HEK293 (cell line): Measurements from ENCODE around the gene ADCY3.

ENCODE experiments used
- GLIS1 ChIP-seq: fragments of 450-650 bp; formaldehyde crosslinking; IDR thresholded peaks from 2 replicates; pipeline ENCODE4 v1.5.1; 2016; ENCODE audit warnings: missing biosample characterization, missing genetic modification characterization
- HOXD13 ChIP-seq: sonication (generic); formaldehyde crosslinking; IDR thresholded peaks from 2 replicates; pipeline ENCODE4 v1.8.0; 2022; ENCODE audit warnings: missing genetic modification reagents, borderline replicate concordance
- MZF1 ChIP-seq: fragments of 450-650 bp; formaldehyde crosslinking; IDR thresholded peaks from 2 replicates; pipeline ENCODE4 v1.5.1; 2017; ENCODE audit warnings: missing biosample characterization, missing genetic modification characterization, borderline replicate concordance
- SP3 ChIP-seq: fragments of 450-650 bp; formaldehyde crosslinking; IDR thresholded peaks from 2 replicates; pipeline ENCODE4 v1.5.1; 2016; ENCODE audit warnings: missing biosample characterization, missing genetic modification characterization
- WT1 ChIP-seq: fragments of 450-650 bp; formaldehyde crosslinking; IDR thresholded peaks from 2 replicates; pipeline ENCODE4 v1.5.1; 2016; ENCODE audit warnings: missing biosample characterization, missing genetic modification characterization
- ZFP3 ChIP-seq: fragments of 450-650 bp; formaldehyde crosslinking; IDR thresholded peaks from 2 replicates; pipeline ENCODE4 v1.5.1; 2016; ENCODE audit warnings: low read depth, missing biosample characterization, missing genetic modification characterization
- ZFP37 ChIP-seq: fragments of 450-650 bp; formaldehyde crosslinking; IDR thresholded peaks from 2 replicates; pipeline ENCODE4 v1.5.1; 2016; ENCODE audit warnings: missing biosample characterization, missing genetic modification characterization
- ZFP69B ChIP-seq: fragments of 450-650 bp; formaldehyde crosslinking; IDR thresholded peaks from 2 replicates; pipeline ENCODE4 v1.5.1; 2016; ENCODE audit warnings: missing biosample characterization, missing genetic modification characterization
- ZNF114 ChIP-seq: fragments of 450-650 bp; formaldehyde crosslinking; IDR thresholded peaks from 2 replicates; pipeline ENCODE4 v1.5.0; 2017; ENCODE audit warnings: missing biosample characterization, missing genetic modification characterization
- ZNF146 ChIP-seq: fragments of 450-650 bp; formaldehyde crosslinking; IDR thresholded peaks from 2 replicates; pipeline ENCODE4 v1.5.1; 2016; ENCODE audit warnings: missing biosample characterization, missing genetic modification characterization
- ZNF16 ChIP-seq: fragments of 450-650 bp; formaldehyde crosslinking; IDR thresholded peaks from 2 replicates; pipeline ENCODE4 v1.5.1; 2016; ENCODE audit warnings: low read depth, missing biosample characterization, missing genetic modification characterization
- ZNF169 ChIP-seq: fragments of 450-650 bp; formaldehyde crosslinking; IDR thresholded peaks from 2 replicates; pipeline ENCODE4 v1.5.1; 2016; ENCODE audit warnings: missing biosample characterization, missing genetic modification characterization
- ZNF18 ChIP-seq: fragments of 450-650 bp; formaldehyde crosslinking; IDR thresholded peaks from 2 replicates; pipeline ENCODE4 v1.5.1; 2016; ENCODE audit warnings: missing biosample characterization, missing genetic modification characterization
- ZNF24 ChIP-seq: fragments of 450-650 bp; formaldehyde crosslinking; IDR thresholded peaks from 2 replicates; pipeline ENCODE4 v1.5.1; 2016; ENCODE audit warnings: missing biosample characterization, missing genetic modification characterization
- ZNF274 ChIP-seq, 2 experiments: fragments of 200-500 bp in 1 of 2; fragments of 450-650 bp in 1 of 2; sonication (Bioruptor generic) in 1 of 2; formaldehyde crosslinking in 1 of 2; IDR thresholded peaks; 2 replicates each; pipeline versions ENCODE4 v1.5.1 to v1.6.1; 2014 to 2016; ENCODE audit warnings: borderline replicate concordance in 1 of 2, inconsistent platforms in 1 of 2, low read length in 1 of 2, missing biosample characterization in 1 of 2, missing genetic modification characterization in 1 of 2
- ZNF37A ChIP-seq: fragments of 450-650 bp; IDR thresholded peaks from 2 replicates; pipeline ENCODE4 v1.5.1; 2018; ENCODE audit warnings: missing biosample characterization, missing genetic modification characterization
- ZNF394 ChIP-seq: fragments of 450-650 bp; formaldehyde crosslinking; IDR thresholded peaks from 2 replicates; pipeline ENCODE4 v1.5.1; 2016; ENCODE audit warnings: missing biosample characterization, missing genetic modification characterization, mild to moderate bottlenecking, moderate library complexity, borderline replicate concordance
- ZNF416 ChIP-seq: fragments of 450-650 bp; formaldehyde crosslinking; IDR thresholded peaks from 2 replicates; pipeline ENCODE4 v1.5.1; 2016; ENCODE audit warnings: missing biosample characterization, missing genetic modification characterization
- ZNF426 ChIP-seq: fragments of 450-650 bp; formaldehyde crosslinking; IDR thresholded peaks from 2 replicates; pipeline ENCODE4 v1.5.1; 2017; ENCODE audit warnings: missing biosample characterization, missing genetic modification characterization, mild to moderate bottlenecking, inconsistent platforms, moderate library complexity
- ZNF521 ChIP-seq: fragments of 450-650 bp; formaldehyde crosslinking; IDR thresholded peaks from 2 replicates; pipeline ENCODE4 v1.5.1; 2017; ENCODE audit warnings: missing biosample characterization, mild to moderate bottlenecking, missing genetic modification characterization
- ZNF529 ChIP-seq: fragments of 450-650 bp; formaldehyde crosslinking; IDR thresholded peaks from 2 replicates; pipeline ENCODE4 v1.5.1; 2017; ENCODE audit warnings: missing genetic modification characterization, missing biosample characterization; ENCODE audit not compliant: insufficient replicate concordance
- ZNF555 ChIP-seq: fragments of 450-650 bp; formaldehyde crosslinking; conservative IDR thresholded peaks from 2 replicates; pipeline ENCODE4 v1.5.1; 2017; ENCODE audit warnings: missing biosample characterization, mild to moderate bottlenecking, missing genetic modification characterization, inconsistent platforms
- ZNF585B ChIP-seq: fragments of 450-650 bp; formaldehyde crosslinking; IDR thresholded peaks from 2 replicates; pipeline ENCODE4 v1.5.1; 2016; ENCODE audit warnings: missing biosample characterization, missing genetic modification characterization
- ZNF600 ChIP-seq: fragments of 450-650 bp; formaldehyde crosslinking; IDR thresholded peaks from 2 replicates; pipeline ENCODE4 v1.5.1; 2016; ENCODE audit warnings: missing biosample characterization, missing genetic modification characterization
- ZNF626 ChIP-seq: fragments of 450-650 bp; sonication (Bioruptor Pico); formaldehyde crosslinking; IDR thresholded peaks from 2 replicates; pipeline ENCODE4 v1.5.1; 2018; ENCODE audit warnings: missing biosample characterization, missing genetic modification characterization, inconsistent platforms
- ZNF645 ChIP-seq: fragments of 450-650 bp; formaldehyde crosslinking; IDR thresholded peaks from 2 replicates; pipeline ENCODE4; 2016; ENCODE audit warnings: missing biosample characterization, missing genetic modification characterization
- ZNF654 ChIP-seq: fragments of 450-650 bp; formaldehyde crosslinking; IDR thresholded peaks from 2 replicates; pipeline ENCODE4 v1.5.1; 2016; ENCODE audit warnings: low read depth, missing biosample characterization, missing genetic modification characterization
- ZNF658 ChIP-seq: fragments of 450-650 bp; formaldehyde crosslinking; IDR thresholded peaks from 2 replicates; pipeline ENCODE4; 2016; ENCODE audit warnings: missing biosample characterization, missing genetic modification characterization
- ZNF660 ChIP-seq: fragments of 450-650 bp; IDR thresholded peaks from 2 replicates; pipeline ENCODE4 v1.5.1; 2018; ENCODE audit warnings: missing biosample characterization, mild to moderate bottlenecking, missing genetic modification characterization
- ZNF701 ChIP-seq: fragments of 450-650 bp; formaldehyde crosslinking; IDR thresholded peaks from 2 replicates; pipeline ENCODE4 v1.5.1; 2016; ENCODE audit warnings: missing biosample characterization, missing genetic modification characterization
- ZNF747 ChIP-seq: fragments of 450-650 bp; formaldehyde crosslinking; IDR thresholded peaks from 2 replicates; pipeline ENCODE4 v1.5.1; 2016; ENCODE audit warnings: missing biosample characterization, missing genetic modification characterization
- TF ChIP-seq, protein P1 (sequence below): fragments of 450-650 bp; IDR thresholded peaks from 2 replicates; pipeline ENCODE4 v1.5.1; 2018; ENCODE audit warnings: missing biosample characterization, mild to moderate bottlenecking, missing genetic modification characterization
- TF ChIP-seq, protein P2 (sequence below): fragments of 450-650 bp; formaldehyde crosslinking; IDR thresholded peaks from 2 replicates; pipeline ENCODE4 v1.5.1; 2016; ENCODE audit warnings: missing biosample characterization, missing genetic modification characterization
- TF ChIP-seq, protein P3 (sequence below): fragments of 450-650 bp; formaldehyde crosslinking; IDR thresholded peaks from 2 replicates; pipeline ENCODE4 v1.5.1; 2017; ENCODE audit warnings: missing biosample characterization, missing genetic modification characterization

The ADCY3 gene

GRCh38 chr2:24832931-24833701 is 86.9 kb downstream of the ADCY3 start (continued):
- TF ChIP-seq, protein P1, sequence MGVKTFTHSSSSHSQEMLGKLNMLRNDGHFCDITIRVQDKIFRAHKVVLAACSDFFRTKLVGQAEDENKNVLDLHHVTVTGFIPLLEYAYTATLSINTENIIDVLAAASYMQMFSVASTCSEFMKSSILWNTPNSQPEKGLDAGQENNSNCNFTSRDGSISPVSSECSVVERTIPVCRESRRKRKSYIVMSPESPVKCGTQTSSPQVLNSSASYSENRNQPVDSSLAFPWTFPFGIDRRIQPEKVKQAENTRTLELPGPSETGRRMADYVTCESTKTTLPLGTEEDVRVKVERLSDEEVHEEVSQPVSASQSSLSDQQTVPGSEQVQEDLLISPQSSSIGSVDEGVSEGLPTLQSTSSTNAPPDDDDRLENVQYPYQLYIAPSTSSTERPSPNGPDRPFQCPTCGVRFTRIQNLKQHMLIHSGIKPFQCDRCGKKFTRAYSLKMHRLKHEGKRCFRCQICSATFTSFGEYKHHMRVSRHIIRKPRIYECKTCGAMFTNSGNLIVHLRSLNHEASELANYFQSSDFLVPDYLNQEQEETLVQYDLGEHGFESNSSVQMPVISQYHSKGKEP: peak; percentile 77; the same call in 1 of the 2 replicates
- no peak for TF ChIP-seq ZNF114
- no peak for TF ChIP-seq ZNF16
- TF ChIP-seq ZNF585B (tag by site-specific recombination): no peak
- TF ChIP-seq ZNF37A (tag by site-specific recombination): no peak
- TF ChIP-seq ZNF658 (tag by site-specific recombination): no peak
- no peak for TF ChIP-seq HOXD13
- TF ChIP-seq ZFP37 (tag by site-specific recombination): no peak
- no peak for TF ChIP-seq ZNF701 (tag by site-specific recombination)
- no peak for TF ChIP-seq ZNF654 (tag by site-specific recombination)
- TF ChIP-seq, protein P2, sequence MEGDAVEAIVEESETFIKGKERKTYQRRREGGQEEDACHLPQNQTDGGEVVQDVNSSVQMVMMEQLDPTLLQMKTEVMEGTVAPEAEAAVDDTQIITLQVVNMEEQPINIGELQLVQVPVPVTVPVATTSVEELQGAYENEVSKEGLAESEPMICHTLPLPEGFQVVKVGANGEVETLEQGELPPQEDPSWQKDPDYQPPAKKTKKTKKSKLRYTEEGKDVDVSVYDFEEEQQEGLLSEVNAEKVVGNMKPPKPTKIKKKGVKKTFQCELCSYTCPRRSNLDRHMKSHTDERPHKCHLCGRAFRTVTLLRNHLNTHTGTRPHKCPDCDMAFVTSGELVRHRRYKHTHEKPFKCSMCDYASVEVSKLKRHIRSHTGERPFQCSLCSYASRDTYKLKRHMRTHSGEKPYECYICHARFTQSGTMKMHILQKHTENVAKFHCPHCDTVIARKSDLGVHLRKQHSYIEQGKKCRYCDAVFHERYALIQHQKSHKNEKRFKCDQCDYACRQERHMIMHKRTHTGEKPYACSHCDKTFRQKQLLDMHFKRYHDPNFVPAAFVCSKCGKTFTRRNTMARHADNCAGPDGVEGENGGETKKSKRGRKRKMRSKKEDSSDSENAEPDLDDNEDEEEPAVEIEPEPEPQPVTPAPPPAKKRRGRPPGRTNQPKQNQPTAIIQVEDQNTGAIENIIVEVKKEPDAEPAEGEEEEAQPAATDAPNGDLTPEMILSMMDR (tag by site-specific recombination): peak; percentile 40; the same call in 1 of the 2 replicates
- TF ChIP-seq ZNF529: no peak
- peak; percentile 37; the same call in 1 of the 2 replicates for TF ChIP-seq ZNF394 (tag by site-specific recombination)
- no peak for TF ChIP-seq ZNF416 (tag by site-specific recombination)
- no peak for TF ChIP-seq ZNF521 (tag by site-specific recombination)
- TF ChIP-seq ZNF18: no peak; the same call in 1 of the 2 replicates
- TF ChIP-seq ZNF169 (tag by site-specific recombination): no peak
- no peak for TF ChIP-seq ZNF426 (tag by site-specific recombination)
- no peak for TF ChIP-seq ZFP3 (tag by site-specific recombination)
- no peak for TF ChIP-seq ZFP69B (tag by site-specific recombination)
- TF ChIP-seq MZF1 (tag by site-specific recombination): peak; percentile 18; the same call in 1 of the 2 replicates
- TF ChIP-seq SP3 (tag by site-specific recombination): no peak
- TF ChIP-seq ZNF555 (tag by site-specific recombination): no peak
- TF ChIP-seq ZNF747 (tag by site-specific recombination): no peak
- no peak; the same call in 1 of the 2 replicates for TF ChIP-seq ZNF146 (tag by site-specific recombination)
- no peak for TF ChIP-seq ZNF660 (tag by site-specific recombination)
- no peak for TF ChIP-seq ZNF645 (tag by site-specific recombination)
- TF ChIP-seq, protein P3, sequence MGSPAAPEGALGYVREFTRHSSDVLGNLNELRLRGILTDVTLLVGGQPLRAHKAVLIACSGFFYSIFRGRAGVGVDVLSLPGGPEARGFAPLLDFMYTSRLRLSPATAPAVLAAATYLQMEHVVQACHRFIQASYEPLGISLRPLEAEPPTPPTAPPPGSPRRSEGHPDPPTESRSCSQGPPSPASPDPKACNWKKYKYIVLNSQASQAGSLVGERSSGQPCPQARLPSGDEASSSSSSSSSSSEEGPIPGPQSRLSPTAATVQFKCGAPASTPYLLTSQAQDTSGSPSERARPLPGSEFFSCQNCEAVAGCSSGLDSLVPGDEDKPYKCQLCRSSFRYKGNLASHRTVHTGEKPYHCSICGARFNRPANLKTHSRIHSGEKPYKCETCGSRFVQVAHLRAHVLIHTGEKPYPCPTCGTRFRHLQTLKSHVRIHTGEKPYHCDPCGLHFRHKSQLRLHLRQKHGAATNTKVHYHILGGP: no peak
- peak; percentile 55; the same call in 1 of the 2 replicates for TF ChIP-seq ZNF24 (tag by site-specific recombination)
- TF ChIP-seq ZNF274 (IDR thresholded peaks at IDR 0.05; ENCODE audit: low read length): no peak
- no peak for TF ChIP-seq ZNF274 (tag by site-specific recombination; IDR thresholded peaks at IDR 0.05; ENCODE audit: borderline replicate concordance)
- no peak for TF ChIP-seq ZNF626 (tag by site-specific recombination)
- TF ChIP-seq ZNF600 (tag by site-specific recombination): peak; percentile 93
- peak; percentile 91 for TF ChIP-seq GLIS1 (tag by site-specific recombination)
- peak; percentile 95 for TF ChIP-seq WT1
